Right ventricle myocardium inferior (tissue), 1 donor: ENCODE data around the gene CP. TPM values are rescaled to one million over a fixed set of nuclear protein-coding genes. Genes with fewer than 3 reads are reported as not detected.
A peak's percentile ranks its signal among the peaks of the same experiment; 100 is the strongest.

Source experiments
- ATAC-seq: fragments of 200-7000 bp; cut with Tn5 transposase; one replicate; pipeline ENCODE4 v1.9.1; 2020; ENCODE audit warnings: mild to moderate bottlenecking, moderate library complexity
- DNase-seq: peaks from one replicate; pipeline ENCODE4 v3.0.0; 2021; ENCODE audit errors: missing footprints
- intact Hi-C: fragments of 100-400 bp; cut with DNase I; formaldehyde crosslinking; loops from one replicate; pipeline ENCODE4 v1.11.0; 2022
- total RNA-seq: library from RNA; stranded (reverse); fragmentation: NEBNext Ultra II Directional; extraction: Animal tissue kit (Norgen Biotek cat#: 25700); gene quantifications from one replicate; pipeline ENCODE4 v1.2.1, GENCODE V29; 2021
- donor health status: DM: no; HTN: yes; CAD: no; lungs with severe emphysema.

The CP gene
- total RNA-seq, 1 donor from 2014 or later, result 3.4 TPM

DNA sequence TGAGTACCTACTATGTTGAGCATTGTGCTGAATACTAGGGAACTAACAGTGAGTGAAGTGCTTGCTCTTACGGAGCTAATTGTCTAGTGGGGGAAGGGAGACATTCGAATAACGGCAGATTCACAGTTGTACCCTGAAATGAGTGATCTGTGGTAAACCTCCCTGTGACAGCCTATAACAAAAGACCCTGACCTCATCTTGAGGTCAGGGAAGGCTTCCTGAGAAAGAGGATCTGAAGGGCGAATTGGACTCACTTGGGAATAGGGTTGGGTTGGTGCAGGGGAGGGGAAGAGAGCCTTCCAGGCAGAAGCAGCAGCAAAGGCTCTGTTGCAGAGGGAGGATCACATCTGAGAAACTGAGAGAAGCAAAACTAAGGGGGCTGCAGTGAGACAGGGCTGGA lies 78.9 kb downstream of the CP start:
- intact Hi-C loops, result no loop called here
- DNase-seq, result no peak
- ATAC-seq, result no peak

GRCh38 chr3:149134575-149134974 lies 87.1 kb downstream of the CP start:
- ATAC-seq (no peak), DNase-seq (no peak)
- intact Hi-C loops, result no loop called here

DNA sequence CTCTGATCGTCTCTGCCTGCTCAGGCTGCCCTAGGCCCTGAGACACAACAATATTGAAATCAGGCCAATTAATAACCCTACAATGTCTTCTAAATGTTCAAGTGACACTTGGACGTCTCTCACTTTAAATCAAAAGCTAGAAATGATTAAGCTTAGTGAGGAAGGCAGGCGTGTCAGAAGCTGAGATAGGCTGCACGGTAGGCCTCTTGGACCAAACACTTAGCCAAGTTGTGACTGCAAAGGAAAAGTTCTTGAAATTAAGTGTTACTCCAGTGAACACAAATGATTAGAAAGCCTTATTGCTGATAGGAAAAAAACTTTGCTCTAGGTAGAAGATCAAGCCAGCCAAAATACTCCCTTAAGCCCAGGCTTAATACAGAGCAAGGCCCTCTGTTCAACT lies 90.0 kb downstream of the CP start:
- DNase-seq (no peak), ATAC-seq (no peak)
- intact Hi-C loops, result no loop called here

- intact Hi-C loops, result loop anchor here (5.0 to 10.0 kb wide), 2 partner anchors 33 to 355 kb away; no protein-coding TSS in a partner anchor
- DNase-seq, result peak; percentile 98
- ATAC-seq, result peak; percentile 98
These were observed 92.1 kb downstream of the CP start, which contains the start of gene HPS3 for GRCh38 chr3:149129326-149130205. HPS3 (plus strand) TSS chr3:149129638; CDS start chr3:149129724, 86 bp downstream.

DNA sequence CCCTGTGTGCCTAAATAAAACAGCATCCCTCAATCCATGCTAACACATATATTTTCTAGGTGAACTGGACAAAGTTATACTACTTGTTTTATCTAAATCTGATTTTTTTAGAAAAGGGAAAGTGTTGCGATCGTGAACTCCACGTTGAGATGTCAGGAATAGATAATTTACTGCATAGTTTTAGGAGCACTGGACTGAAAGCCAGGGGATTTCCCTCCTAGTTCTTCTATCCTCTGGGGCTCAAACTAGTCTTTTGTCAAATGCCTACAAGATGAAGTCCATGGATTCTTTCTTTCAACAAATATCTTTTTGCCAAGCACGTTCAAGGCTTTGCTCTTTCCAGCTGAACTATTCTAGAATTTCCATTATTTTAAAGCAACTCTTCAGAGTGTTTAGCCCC lies 92.8 kb downstream of the CP start:
- intact Hi-C loops, result loop anchor here (5.0 to 10.0 kb wide), 2 partner anchors 33 to 356 kb away; no protein-coding TSS in a partner anchor
- DNase-seq (no peak), ATAC-seq (no peak)

GRCh38 chr3:149122721-149123578 lies 98.7 kb downstream of the CP start:
- ATAC-seq (no peak), DNase-seq (no peak)
- intact Hi-C loops, result loop anchor here (5.0 to 10.0 kb wide), 2 partner anchors 166 to 362 kb away; no protein-coding TSS in a partner anchor

Other genes starting within 250 kb of the CP start
- gene GYG1, start 230.3 kb downstream of the CP start, total RNA-seq, result 202 TPM
- 26.1 TPM for gene HLTF, start 135.3 kb downstream of the CP start, total RNA-seq
- 5.3 TPM for gene HPS3, start 92.2 kb downstream of the CP start, total RNA-seq
- gene TM4SF18, start 111.8 kb upstream of the CP start, total RNA-seq, result 15.8 TPM
- 124 TPM for gene TM4SF1, start 155.8 kb upstream of the CP start, total RNA-seq